WTC11 (cell line): Measurements from ENCODE around the gene GAB2. TPM values are rescaled to one million over a fixed set of nuclear protein-coding genes. Genes with fewer than 3 reads are reported as not detected.

Experiments used
- ATAC-seq: fragments of 200-7000 bp; cut with Tn5 transposase; 2 replicates; pipeline ENCODE4 v1.10.0; 2021; ENCODE audit warnings: mild to moderate bottlenecking, moderate library complexity
- CTCF ChIA-PET: fragments of 300-600 bp; sonication (Branson Sonifier 250); formaldehyde crosslinking; loops from one replicate; lab custom pipeline; 2021; ENCODE audit warnings: antibody characterized with exemption; lab: Charles Lee
- POLR2A ChIA-PET: fragments of 350-600 bp; sonication (Branson Sonifier 250); formaldehyde crosslinking; loops from one replicate; lab custom pipeline; 2021; ENCODE audit warnings: antibody characterized with exemption; lab: Charles Lee
- DNase-seq: peaks from one replicate; pipeline ENCODE4 v3.0.0; 2021; ENCODE audit warnings: low spot score
- H3K27ac Mint-ChIP-seq: 2 replicates; pipeline ENCODE4 v1.8.0; 2021; ENCODE audit warnings: mixed read lengths
- H3K27me3 Mint-ChIP-seq: 2 replicates; pipeline ENCODE4 v1.8.0; 2021; ENCODE audit warnings: low read depth, mild to moderate bottlenecking, moderate library complexity, mixed read lengths
- H3K36me3 Mint-ChIP-seq: 2 replicates; pipeline ENCODE4 v1.8.0; 2021; ENCODE audit warnings: mixed read lengths
- H3K4me1 Mint-ChIP-seq: 2 replicates; pipeline ENCODE4 v1.8.0; 2022; ENCODE audit warnings: mixed read lengths
- H3K4me3 Mint-ChIP-seq: 2 replicates; pipeline ENCODE4 v1.8.0; 2021; ENCODE audit warnings: mild to moderate bottlenecking, moderate library complexity, mixed read lengths
- H3K9me3 Mint-ChIP-seq: 2 replicates; pipeline ENCODE4 v1.8.0; 2021; ENCODE audit warnings: mixed read lengths
- EMX1 ChIP-seq: fragments of 250-450 bp; sonication (Bioruptor Pico); IDR thresholded peaks from 2 replicates; pipeline ENCODE4 v1.8.0; 2021; ENCODE audit warnings: mild to moderate bottlenecking
- GTF2I ChIP-seq: fragments of 250-450 bp; sonication (Bioruptor Pico); conservative IDR thresholded peaks from 2 replicates; pipeline ENCODE4 v1.4.0; 2021; ENCODE audit warnings: mild to moderate bottlenecking
- JAZF1 ChIP-seq: fragments of 250-450 bp; sonication (Bioruptor Pico); IDR thresholded peaks from 2 replicates; pipeline ENCODE4 v1.9.0; 2021; ENCODE audit warnings: moderate library complexity, mild to moderate bottlenecking, inconsistent platforms
- NFE2L1 ChIP-seq: sonication (generic); formaldehyde crosslinking; IDR thresholded peaks from 2 replicates; pipeline ENCODE4 v1.8.1; 2023; ENCODE audit warnings: missing genetic modification reagents
- NFYB ChIP-seq: sonication (generic); formaldehyde crosslinking; conservative IDR thresholded peaks from 2 replicates; pipeline ENCODE4 v1.8.0; 2022; ENCODE audit warnings: low read depth, missing genetic modification reagents
- OVOL2 ChIP-seq: fragments of 250-450 bp; sonication (Bioruptor Pico); IDR thresholded peaks from 2 replicates; pipeline ENCODE4 v1.9.0; 2021; ENCODE audit warnings: mild to moderate bottlenecking, borderline replicate concordance
- RELA ChIP-seq: sonication (generic); formaldehyde crosslinking; IDR thresholded peaks from 2 replicates; pipeline ENCODE4 v1.8.1; 2022; ENCODE audit warnings: missing genetic modification reagents, mild to moderate bottlenecking, borderline replicate concordance
- SMAD3 ChIP-seq: sonication (generic); formaldehyde crosslinking; IDR thresholded peaks from 2 replicates; pipeline ENCODE4 v1.8.0; 2022; ENCODE audit warnings: missing genetic modification reagents, mild to moderate bottlenecking, borderline replicate concordance
- SMAD4 ChIP-seq: sonication (generic); formaldehyde crosslinking; IDR thresholded peaks from 2 replicates; pipeline ENCODE4 v1.8.0; 2022; ENCODE audit warnings: mild to moderate bottlenecking, missing genetic modification reagents
- SP1 ChIP-seq: sonication (generic); formaldehyde crosslinking; conservative IDR thresholded peaks from 2 replicates; pipeline ENCODE4 v1.8.1; 2022; ENCODE audit warnings: missing genetic modification reagents
- TCF7 ChIP-seq: sonication (generic); formaldehyde crosslinking; IDR thresholded peaks from 2 replicates; pipeline ENCODE4 v1.8.0; 2022; ENCODE audit warnings: mild to moderate bottlenecking, low read depth, missing genetic modification reagents, moderate library complexity
- ZNF219 ChIP-seq: sonication (generic); formaldehyde crosslinking; IDR thresholded peaks from 2 replicates; pipeline ENCODE4 v1.8.0; 2023; ENCODE audit warnings: missing genetic modification reagents, mild to moderate bottlenecking, borderline replicate concordance
- ZNF423 ChIP-seq: fragments of 250-450 bp; sonication (Bioruptor Pico); IDR thresholded peaks from 2 replicates; pipeline ENCODE4 v2.1.2; 2022; ENCODE audit warnings: mild to moderate bottlenecking, moderate library complexity
- total RNA-seq: library from RNA; stranded (reverse); gene quantifications from 3 replicates; pipeline ENCODE4 v1.2.3, GENCODE V29; 2021
- TF ChIP-seq, protein P1 (sequence below): sonication (generic); formaldehyde crosslinking; conservative IDR thresholded peaks from 2 replicates; pipeline ENCODE4 v1.8.1; 2023; ENCODE audit warnings: mild to moderate bottlenecking, low read depth, missing genetic modification reagents, moderate library complexity
- TF ChIP-seq, protein P2 (sequence below): sonication (generic); formaldehyde crosslinking; IDR thresholded peaks from 2 replicates; pipeline ENCODE4 v1.8.0; 2022; ENCODE audit warnings: mild to moderate bottlenecking, missing genetic modification reagents
- TF ChIP-seq, protein P3 (sequence below): sonication (generic); formaldehyde crosslinking; IDR thresholded peaks from 2 replicates; pipeline ENCODE4 v1.8.1; 2022; ENCODE audit warnings: low read depth, missing genetic modification reagents, borderline replicate concordance
- TF ChIP-seq, protein P4 (sequence below): sonication (generic); formaldehyde crosslinking; IDR thresholded peaks from 2 replicates; pipeline ENCODE4 v1.8.0; 2022; ENCODE audit warnings: mild to moderate bottlenecking, missing genetic modification reagents
- TF ChIP-seq, protein P5 (sequence below): fragments of 250-450 bp; sonication (Bioruptor Pico); IDR thresholded peaks from 2 replicates; pipeline ENCODE4 v1.9.0; 2021; ENCODE audit warnings: mild to moderate bottlenecking, borderline replicate concordance
- TF ChIP-seq, protein P6 (sequence below): sonication (generic); formaldehyde crosslinking; IDR thresholded peaks from 2 replicates; pipeline ENCODE4 v1.8.1; 2022; ENCODE audit warnings: missing genetic modification reagents, borderline replicate concordance

Gene GAB2
- total RNA-seq, 1 experiment from 2014 or later, result 10.6 TPM

DNA sequence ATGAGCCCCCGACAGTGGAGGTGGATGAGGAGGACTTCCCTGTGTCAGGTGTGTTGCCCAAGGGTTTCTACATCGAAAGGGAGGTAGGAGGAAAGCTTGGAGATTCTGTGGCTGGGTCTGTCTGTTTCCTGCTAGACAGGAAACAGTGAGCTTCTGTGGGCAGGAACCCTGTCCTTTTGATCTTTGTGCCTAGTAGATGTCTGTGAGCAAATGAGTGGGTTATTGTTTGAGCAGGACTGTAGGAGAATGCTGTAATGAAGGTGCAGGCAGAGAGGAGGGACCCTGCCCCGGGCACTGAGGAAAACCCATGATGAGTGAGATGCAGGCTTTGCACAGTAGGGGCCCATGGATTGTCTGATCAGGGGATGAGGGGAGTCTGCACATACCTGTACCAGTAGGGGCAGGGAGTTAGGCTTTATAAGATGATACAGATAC lies 214.9 kb downstream of the GAB2 start:
- no peak overlapping the region for H3K4me3 Mint-ChIP-seq
- H3K27me3 Mint-ChIP-seq, result no peaks in the 10 kb centered on the region
- ATAC-seq, result no peak

DNA sequence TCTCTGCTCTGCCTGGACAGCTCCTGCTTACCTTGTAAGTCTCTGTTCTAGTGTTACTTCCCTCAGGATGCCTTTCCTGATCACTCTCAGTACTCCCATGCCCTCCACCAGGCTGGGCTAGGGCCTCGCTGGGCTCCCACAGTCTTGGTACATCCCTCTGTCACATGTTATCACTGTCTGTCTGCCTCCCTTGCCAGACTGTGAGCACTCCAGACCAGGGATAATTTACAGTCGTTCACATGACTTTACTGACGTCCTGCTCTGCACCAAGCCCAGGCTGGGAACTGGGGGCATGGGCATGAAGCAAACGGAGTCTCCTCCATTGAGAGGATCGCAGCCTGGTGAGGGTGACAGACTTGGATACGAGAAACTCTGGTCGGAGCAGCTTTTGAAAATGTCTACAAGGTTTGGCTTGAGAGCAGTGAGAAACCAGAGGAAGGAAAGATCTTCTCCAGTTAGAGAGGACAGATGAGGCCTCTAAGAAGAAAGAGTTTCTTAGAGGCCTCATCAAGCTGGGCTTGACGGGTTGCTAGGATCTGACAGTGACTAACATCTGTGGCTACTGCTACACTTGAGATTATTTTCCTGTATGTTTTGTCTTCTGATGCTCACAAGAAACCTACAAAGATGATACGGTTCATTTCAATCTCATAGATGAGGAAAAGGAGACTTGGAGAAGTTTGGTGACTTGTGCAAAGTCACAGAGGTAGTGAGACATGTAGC lies 216.4 kb downstream of the GAB2 start:
- ATAC-seq, result no peak
- ChIA-PET CTCF (no interaction called here), POLR2A (no interaction called here)
- Mint-ChIP-seq H3K36me3 (peaks cover 3% of the 10 kb centered on the region; the same call in 1 of the 2 replicates), H3K9me3 (no peaks in the 10 kb centered on the region), H3K27ac (no peak overlapping the region), H3K4me3 (no peak overlapping the region), H3K4me1 (peaks cover 5% of the 10 kb centered on the region), H3K27me3 (no peaks in the 10 kb centered on the region)
- TF ChIP-seq NFYB (CRISPR knock-in tag) (no peak), SMAD4 (CRISPR knock-in tag) (no peak), ZNF219 (no peak), RELA (CRISPR knock-in tag) (no peak), JAZF1 (CRISPR knock-in tag) (no peak), GTF2I (CRISPR knock-in tag) (no peak)
- TF ChIP-seq, protein P1, sequence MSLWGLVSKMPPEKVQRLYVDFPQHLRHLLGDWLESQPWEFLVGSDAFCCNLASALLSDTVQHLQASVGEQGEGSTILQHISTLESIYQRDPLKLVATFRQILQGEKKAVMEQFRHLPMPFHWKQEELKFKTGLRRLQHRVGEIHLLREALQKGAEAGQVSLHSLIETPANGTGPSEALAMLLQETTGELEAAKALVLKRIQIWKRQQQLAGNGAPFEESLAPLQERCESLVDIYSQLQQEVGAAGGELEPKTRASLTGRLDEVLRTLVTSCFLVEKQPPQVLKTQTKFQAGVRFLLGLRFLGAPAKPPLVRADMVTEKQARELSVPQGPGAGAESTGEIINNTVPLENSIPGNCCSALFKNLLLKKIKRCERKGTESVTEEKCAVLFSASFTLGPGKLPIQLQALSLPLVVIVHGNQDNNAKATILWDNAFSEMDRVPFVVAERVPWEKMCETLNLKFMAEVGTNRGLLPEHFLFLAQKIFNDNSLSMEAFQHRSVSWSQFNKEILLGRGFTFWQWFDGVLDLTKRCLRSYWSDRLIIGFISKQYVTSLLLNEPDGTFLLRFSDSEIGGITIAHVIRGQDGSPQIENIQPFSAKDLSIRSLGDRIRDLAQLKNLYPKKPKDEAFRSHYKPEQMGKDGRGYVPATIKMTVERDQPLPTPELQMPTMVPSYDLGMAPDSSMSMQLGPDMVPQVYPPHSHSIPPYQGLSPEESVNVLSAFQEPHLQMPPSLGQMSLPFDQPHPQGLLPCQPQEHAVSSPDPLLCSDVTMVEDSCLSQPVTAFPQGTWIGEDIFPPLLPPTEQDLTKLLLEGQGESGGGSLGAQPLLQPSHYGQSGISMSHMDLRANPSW (CRISPR knock-in tag), result no peak
- TF ChIP-seq, protein P2, sequence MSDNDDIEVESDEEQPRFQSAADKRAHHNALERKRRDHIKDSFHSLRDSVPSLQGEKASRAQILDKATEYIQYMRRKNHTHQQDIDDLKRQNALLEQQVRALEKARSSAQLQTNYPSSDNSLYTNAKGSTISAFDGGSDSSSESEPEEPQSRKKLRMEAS (CRISPR knock-in tag), result no peak
- TF ChIP-seq, protein P3, sequence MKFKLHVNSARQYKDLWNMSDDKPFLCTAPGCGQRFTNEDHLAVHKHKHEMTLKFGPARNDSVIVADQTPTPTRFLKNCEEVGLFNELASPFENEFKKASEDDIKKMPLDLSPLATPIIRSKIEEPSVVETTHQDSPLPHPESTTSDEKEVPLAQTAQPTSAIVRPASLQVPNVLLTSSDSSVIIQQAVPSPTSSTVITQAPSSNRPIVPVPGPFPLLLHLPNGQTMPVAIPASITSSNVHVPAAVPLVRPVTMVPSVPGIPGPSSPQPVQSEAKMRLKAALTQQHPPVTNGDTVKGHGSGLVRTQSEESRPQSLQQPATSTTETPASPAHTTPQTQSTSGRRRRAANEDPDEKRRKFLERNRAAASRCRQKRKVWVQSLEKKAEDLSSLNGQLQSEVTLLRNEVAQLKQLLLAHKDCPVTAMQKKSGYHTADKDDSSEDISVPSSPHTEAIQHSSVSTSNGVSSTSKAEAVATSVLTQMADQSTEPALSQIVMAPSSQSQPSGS (CRISPR knock-in tag), result no peak
- no peak for DNase-seq

More for the DNA sequence above, 214.9 kb downstream of the GAB2 start:
- Mint-ChIP-seq H3K36me3 (peaks cover 3% of the 10 kb centered on the region; the same call in 1 of the 2 replicates), H3K27ac (no peak overlapping the region), H3K9me3 (no peaks in the 10 kb centered on the region), H3K4me1 (peaks cover 5% of the 10 kb centered on the region)
- DNase-seq, result no peak
- ChIA-PET CTCF (no interaction called here), POLR2A (no interaction called here)
- TF ChIP-seq SP1 (CRISPR knock-in tag) (no peak), ZNF423 (CRISPR knock-in tag) (no peak)
- TF ChIP-seq, protein P4, sequence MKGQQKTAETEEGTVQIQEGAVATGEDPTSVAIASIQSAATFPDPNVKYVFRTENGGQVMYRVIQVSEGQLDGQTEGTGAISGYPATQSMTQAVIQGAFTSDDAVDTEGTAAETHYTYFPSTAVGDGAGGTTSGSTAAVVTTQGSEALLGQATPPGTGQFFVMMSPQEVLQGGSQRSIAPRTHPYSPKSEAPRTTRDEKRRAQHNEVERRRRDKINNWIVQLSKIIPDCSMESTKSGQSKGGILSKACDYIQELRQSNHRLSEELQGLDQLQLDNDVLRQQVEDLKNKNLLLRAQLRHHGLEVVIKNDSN (CRISPR knock-in tag), result no peak
- TF ChIP-seq, protein P2 (CRISPR knock-in tag), result no peak

DNA sequence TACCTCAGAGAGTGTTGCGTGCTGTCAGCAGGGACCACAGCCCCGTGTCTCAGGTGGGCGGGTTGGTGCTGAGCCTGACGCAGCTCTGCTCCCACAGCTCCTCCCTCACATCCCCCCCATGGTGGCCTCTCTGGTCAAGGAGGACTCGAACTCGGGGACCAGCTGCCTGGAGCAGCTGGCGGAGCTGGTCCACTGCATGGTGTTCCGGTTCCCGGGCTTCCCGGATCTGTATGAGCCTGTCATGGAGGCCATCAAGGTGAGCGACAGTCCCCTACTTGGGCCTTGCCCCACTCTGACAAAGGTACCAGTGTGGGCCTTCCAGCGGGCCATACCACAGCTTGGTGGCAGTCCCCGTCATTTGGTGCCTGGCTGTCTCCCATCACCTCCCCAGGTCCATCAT lies 217.1 kb downstream of the GAB2 start:
- Mint-ChIP-seq H3K27ac (no peak overlapping the region), H3K36me3 (peaks cover 3% of the 10 kb centered on the region; the same call in 1 of the 2 replicates), H3K9me3 (no peaks in the 10 kb centered on the region), H3K27me3 (no peaks in the 10 kb centered on the region), H3K4me1 (peaks cover 5% of the 10 kb centered on the region), H3K4me3 (no peak overlapping the region)
- no peak for DNase-seq
- ChIA-PET POLR2A (no interaction called here), CTCF (no interaction called here)
- no peak for ATAC-seq
- no peak for TF ChIP-seq NFE2L1 (CRISPR knock-in tag)
- TF ChIP-seq, protein P5, sequence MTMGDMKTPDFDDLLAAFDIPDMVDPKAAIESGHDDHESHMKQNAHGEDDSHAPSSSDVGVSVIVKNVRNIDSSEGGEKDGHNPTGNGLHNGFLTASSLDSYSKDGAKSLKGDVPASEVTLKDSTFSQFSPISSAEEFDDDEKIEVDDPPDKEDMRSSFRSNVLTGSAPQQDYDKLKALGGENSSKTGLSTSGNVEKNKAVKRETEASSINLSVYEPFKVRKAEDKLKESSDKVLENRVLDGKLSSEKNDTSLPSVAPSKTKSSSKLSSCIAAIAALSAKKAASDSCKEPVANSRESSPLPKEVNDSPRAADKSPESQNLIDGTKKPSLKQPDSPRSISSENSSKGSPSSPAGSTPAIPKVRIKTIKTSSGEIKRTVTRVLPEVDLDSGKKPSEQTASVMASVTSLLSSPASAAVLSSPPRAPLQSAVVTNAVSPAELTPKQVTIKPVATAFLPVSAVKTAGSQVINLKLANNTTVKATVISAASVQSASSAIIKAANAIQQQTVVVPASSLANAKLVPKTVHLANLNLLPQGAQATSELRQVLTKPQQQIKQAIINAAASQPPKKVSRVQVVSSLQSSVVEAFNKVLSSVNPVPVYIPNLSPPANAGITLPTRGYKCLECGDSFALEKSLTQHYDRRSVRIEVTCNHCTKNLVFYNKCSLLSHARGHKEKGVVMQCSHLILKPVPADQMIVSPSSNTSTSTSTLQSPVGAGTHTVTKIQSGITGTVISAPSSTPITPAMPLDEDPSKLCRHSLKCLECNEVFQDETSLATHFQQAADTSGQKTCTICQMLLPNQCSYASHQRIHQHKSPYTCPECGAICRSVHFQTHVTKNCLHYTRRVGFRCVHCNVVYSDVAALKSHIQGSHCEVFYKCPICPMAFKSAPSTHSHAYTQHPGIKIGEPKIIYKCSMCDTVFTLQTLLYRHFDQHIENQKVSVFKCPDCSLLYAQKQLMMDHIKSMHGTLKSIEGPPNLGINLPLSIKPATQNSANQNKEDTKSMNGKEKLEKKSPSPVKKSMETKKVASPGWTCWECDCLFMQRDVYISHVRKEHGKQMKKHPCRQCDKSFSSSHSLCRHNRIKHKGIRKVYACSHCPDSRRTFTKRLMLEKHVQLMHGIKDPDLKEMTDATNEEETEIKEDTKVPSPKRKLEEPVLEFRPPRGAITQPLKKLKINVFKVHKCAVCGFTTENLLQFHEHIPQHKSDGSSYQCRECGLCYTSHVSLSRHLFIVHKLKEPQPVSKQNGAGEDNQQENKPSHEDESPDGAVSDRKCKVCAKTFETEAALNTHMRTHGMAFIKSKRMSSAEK (CRISPR knock-in tag), result no peak
- TF ChIP-seq GTF2I (CRISPR knock-in tag), result no peak
- TF ChIP-seq, protein P2 (CRISPR knock-in tag), result no peak
- TF ChIP-seq SMAD3 (CRISPR knock-in tag), result no peak
- TF ChIP-seq TCF7 (CRISPR knock-in tag), result no peak
- TF ChIP-seq, protein P6, sequence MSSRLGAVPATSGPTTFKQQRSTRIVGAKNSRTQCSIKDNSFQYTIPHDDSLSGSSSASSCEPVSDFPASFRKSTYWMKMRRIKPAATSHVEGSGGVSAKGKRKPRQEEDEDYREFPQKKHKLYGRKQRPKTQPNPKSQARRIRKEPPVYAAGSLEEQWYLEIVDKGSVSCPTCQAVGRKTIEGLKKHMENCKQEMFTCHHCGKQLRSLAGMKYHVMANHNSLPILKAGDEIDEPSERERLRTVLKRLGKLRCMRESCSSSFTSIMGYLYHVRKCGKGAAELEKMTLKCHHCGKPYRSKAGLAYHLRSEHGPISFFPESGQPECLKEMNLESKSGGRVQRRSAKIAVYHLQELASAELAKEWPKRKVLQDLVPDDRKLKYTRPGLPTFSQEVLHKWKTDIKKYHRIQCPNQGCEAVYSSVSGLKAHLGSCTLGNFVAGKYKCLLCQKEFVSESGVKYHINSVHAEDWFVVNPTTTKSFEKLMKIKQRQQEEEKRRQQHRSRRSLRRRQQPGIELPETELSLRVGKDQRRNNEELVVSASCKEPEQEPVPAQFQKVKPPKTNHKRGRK, result no peak
- TF ChIP-seq OVOL2, result no peak
- no peak for TF ChIP-seq NFYB (CRISPR knock-in tag)
- TF ChIP-seq EMX1 (CRISPR knock-in tag), result no peak
